HepG2 (cell line): ENCODE results near the gene CIITA. TPM values are rescaled to one million over a fixed set of nuclear protein-coding genes. Genes with fewer than 3 reads are reported as not detected.
A peak's percentile ranks its signal among the peaks of the same experiment; 100 is the strongest.

Source experiments
- ATM ChIP-seq: fragments of 450-650 bp; IDR thresholded peaks from 2 replicates; pipeline ENCODE4 v1.7.1; 2017; ENCODE audit warnings: mild to moderate bottlenecking, borderline replicate concordance
- BRD4 ChIP-seq: sonication (generic); formaldehyde crosslinking; IDR thresholded peaks from 2 replicates; pipeline ENCODE4 v1.4.0; 2020; ENCODE audit warnings: missing genetic modification reagents
- CC2D1A ChIP-seq: sonication (generic); formaldehyde crosslinking; IDR thresholded peaks from 2 replicates; pipeline ENCODE4 v1.8.1; 2023; ENCODE audit warnings: mild to moderate bottlenecking, missing genetic modification reagents
- ERF ChIP-seq: IDR thresholded peaks from 2 replicates; pipeline ENCODE4 v1.6.1; 2018; ENCODE audit warnings: missing biosample characterization, missing genetic modification reagents
- SOX6 ChIP-seq, 2 experiments: fragments of 450-650 bp in 1 of 2; sonication (generic) in 1 of 2; formaldehyde crosslinking in 1 of 2; IDR thresholded peaks; 2 replicates each; pipeline versions ENCODE4 v1.4.0 to v1.6.1; 2017 to 2020; ENCODE audit warnings: antibody characterized with exemption in 1 of 2, mild to moderate bottlenecking in 1 of 2, missing genetic modification reagents in 1 of 2
- ZFP82 ChIP-seq: sonication (generic); formaldehyde crosslinking; IDR thresholded peaks from 2 replicates; pipeline ENCODE4 v1.5.1; 2020; ENCODE audit warnings: mild to moderate bottlenecking, missing genetic modification reagents, borderline replicate concordance
- ZNF556 ChIP-seq: sonication (generic); formaldehyde crosslinking; IDR thresholded peaks from 2 replicates; pipeline ENCODE4 v1.4.0; 2020; ENCODE audit warnings: mild to moderate bottlenecking, missing genetic modification reagents, borderline replicate concordance
- ZNF652 ChIP-seq: IDR thresholded peaks from 2 replicates; pipeline ENCODE4 v1.6.1; 2016; ENCODE audit warnings: low read depth, borderline replicate concordance
- ZNF670 ChIP-seq: sonication (generic); formaldehyde crosslinking; IDR thresholded peaks from 2 replicates; pipeline ENCODE4 v1.8.0; 2022; ENCODE audit warnings: mild to moderate bottlenecking, missing genetic modification reagents, borderline replicate concordance
- ZNF775 ChIP-seq: sonication (generic); formaldehyde crosslinking; IDR thresholded peaks from 2 replicates; pipeline ENCODE4 v1.4.0; 2020; ENCODE audit warnings: missing genetic modification reagents, mild to moderate bottlenecking, moderate library complexity, borderline replicate concordance
- polyA plus RNA-seq, 8 experiments: library from polyadenylated mRNA; depleted of rRNA in 3 of 8; stranded (reverse) in 7 of 8; unstranded in 1 of 8; fragments of >200 nt; fragmentation: Illumina TruSeq in 4 of 8; extraction: Trizol in 4 of 8; gene quantifications; 2 replicates each; pipeline versions ENCODE4 v1.2.1 to v1.2.3, GENCODE V29; 2011 to 2016; ENCODE audit warnings: low read depth in 4 of 8, missing spikeins in 1 of 8, mixed read lengths in 1 of 8; ENCODE audit not compliant: insufficient read depth in 1 of 8
- total RNA-seq, 5 experiments: library from RNA; depleted of rRNA; stranded (reverse); fragments of >200 nt; fragmentation: Illumina TruSeq; extraction: Trizol; gene quantifications; 2 replicates each; pipeline ENCODE4 v1.2.3, GENCODE V29; 2016; ENCODE audit warnings: low read depth in 1 of 5
- TF ChIP-seq, protein P1 (sequence below): IDR thresholded peaks from 2 replicates; pipeline ENCODE4 v1.6.1; 2012; ENCODE audit warnings: low read length, improper control_type of control experiment
- TF ChIP-seq, protein P2 (sequence below): sonication (generic); formaldehyde crosslinking; IDR thresholded peaks from 2 replicates; pipeline ENCODE4 v1.5.0; 2020; ENCODE audit warnings: missing genetic modification reagents
- TF ChIP-seq, protein P3 (sequence below): IDR thresholded peaks from 2 replicates; pipeline ENCODE4 v1.6.1; 2016; ENCODE audit warnings: low read depth, borderline replicate concordance
- TF ChIP-seq, protein P4 (sequence below): sonication (generic); formaldehyde crosslinking; IDR thresholded peaks from 2 replicates; pipeline ENCODE4 v1.4.0; 2020; ENCODE audit warnings: mild to moderate bottlenecking, missing genetic modification reagents
- TF ChIP-seq, protein P5 (sequence below): sonication (generic); formaldehyde crosslinking; IDR thresholded peaks from 2 replicates; pipeline ENCODE4 v1.5.1; 2020; ENCODE audit warnings: mild to moderate bottlenecking, missing genetic modification reagents
- TF ChIP-seq, protein P6 (sequence below): sonication (generic); formaldehyde crosslinking; conservative IDR thresholded peaks from 2 replicates; pipeline ENCODE4 v1.4.0; 2020; ENCODE audit warnings: missing genetic modification reagents

Gene CIITA
- total and polyA plus RNA-seq, 2 of the 13 experiments (the other 11 are each of a cell fraction or from before 2014, with no cell fraction given): 0.08 to 0.09 TPM

DNA sequence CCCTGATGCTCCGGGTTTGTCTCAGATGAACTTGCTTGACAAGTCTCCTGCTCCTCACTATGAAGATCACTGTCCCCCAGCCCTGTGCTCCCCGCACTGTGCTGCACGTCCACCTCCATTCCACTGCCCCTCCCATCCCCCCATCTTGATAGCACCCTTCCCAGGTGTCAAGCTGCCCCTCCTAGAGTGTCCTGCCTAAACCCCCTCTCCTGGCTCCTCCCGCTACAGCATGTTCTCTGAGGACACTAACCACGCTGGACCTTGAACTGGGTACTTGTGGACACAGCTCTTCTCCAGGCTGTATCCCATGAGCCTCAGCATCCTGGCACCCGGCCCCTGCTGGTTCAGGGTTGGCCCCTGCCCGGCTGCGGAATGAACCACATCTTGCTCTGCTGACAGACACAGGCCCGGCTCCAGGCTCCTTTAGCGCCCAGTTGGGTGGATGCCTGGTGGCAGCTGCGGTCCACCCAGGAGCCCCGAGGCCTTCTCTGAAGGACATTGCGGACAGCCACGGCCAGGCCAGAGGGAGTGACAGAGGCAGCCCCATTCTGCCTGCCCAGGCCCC is 46.7 kb downstream of the CIITA start (continued):
- TF ChIP-seq, protein P1, sequence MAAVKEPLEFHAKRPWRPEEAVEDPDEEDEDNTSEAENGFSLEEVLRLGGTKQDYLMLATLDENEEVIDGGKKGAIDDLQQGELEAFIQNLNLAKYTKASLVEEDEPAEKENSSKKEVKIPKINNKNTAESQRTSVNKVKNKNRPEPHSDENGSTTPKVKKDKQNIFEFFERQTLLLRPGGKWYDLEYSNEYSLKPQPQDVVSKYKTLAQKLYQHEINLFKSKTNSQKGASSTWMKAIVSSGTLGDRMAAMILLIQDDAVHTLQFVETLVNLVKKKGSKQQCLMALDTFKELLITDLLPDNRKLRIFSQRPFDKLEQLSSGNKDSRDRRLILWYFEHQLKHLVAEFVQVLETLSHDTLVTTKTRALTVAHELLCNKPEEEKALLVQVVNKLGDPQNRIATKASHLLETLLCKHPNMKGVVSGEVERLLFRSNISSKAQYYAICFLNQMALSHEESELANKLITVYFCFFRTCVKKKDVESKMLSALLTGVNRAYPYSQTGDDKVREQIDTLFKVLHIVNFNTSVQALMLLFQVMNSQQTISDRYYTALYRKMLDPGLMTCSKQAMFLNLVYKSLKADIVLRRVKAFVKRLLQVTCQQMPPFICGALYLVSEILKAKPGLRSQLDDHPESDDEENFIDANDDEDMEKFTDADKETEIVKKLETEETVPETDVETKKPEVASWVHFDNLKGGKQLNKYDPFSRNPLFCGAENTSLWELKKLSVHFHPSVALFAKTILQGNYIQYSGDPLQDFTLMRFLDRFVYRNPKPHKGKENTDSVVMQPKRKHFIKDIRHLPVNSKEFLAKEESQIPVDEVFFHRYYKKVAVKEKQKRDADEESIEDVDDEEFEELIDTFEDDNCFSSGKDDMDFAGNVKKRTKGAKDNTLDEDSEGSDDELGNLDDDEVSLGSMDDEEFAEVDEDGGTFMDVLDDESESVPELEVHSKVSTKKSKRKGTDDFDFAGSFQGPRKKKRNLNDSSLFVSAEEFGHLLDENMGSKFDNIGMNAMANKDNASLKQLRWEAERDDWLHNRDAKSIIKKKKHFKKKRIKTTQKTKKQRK: no peak
- TF ChIP-seq, protein P2, sequence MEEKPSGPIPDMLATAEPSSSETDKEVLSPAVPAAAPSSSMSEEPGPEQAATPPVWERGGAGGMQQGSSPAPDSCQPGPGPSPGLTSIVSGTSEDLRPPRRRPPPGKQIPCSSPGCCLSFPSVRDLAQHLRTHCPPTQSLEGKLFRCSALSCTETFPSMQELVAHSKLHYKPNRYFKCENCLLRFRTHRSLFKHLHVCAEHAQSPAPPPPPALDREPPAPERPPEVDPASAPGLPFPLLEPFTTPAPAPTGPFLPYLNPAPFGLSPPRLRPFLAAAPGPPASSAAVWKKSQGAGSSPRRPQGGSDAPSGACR (CRISPR knock-in tag): peak; percentile 93; the same call in 1 of the 2 replicates
- TF ChIP-seq ZNF775 (CRISPR knock-in tag) (no peak), ATM (no peak), SOX6 (IDR thresholded peaks at IDR 0.05) (no peak), SOX6 (CRISPR knock-in tag; IDR thresholded peaks at IDR 0.05) (peak; percentile 71), ERF (no peak), ZNF652 (CRISPR knock-in tag) (peak; percentile 39; the same call in 1 of the 2 replicates), BRD4 (CRISPR knock-in tag) (no peak), CC2D1A (no peak; the same call in 1 of the 2 replicates), ZNF670 (no peak), ZFP82 (no peak), ZNF556 (peak; percentile 78; the same call in 1 of the 2 replicates)
- TF ChIP-seq, protein P3, sequence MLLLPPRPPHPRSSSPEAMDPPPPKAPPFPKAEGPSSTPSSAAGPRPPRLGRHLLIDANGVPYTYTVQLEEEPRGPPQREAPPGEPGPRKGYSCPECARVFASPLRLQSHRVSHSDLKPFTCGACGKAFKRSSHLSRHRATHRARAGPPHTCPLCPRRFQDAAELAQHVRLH (CRISPR knock-in tag): 0 out of 2 replicates have a peak, but pooled peaks have one; percentile 50
- TF ChIP-seq, protein P4, sequence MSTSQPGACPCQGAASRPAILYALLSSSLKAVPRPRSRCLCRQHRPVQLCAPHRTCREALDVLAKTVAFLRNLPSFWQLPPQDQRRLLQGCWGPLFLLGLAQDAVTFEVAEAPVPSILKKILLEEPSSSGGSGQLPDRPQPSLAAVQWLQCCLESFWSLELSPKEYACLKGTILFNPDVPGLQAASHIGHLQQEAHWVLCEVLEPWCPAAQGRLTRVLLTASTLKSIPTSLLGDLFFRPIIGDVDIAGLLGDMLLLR: no peak
- TF ChIP-seq, protein P5, sequence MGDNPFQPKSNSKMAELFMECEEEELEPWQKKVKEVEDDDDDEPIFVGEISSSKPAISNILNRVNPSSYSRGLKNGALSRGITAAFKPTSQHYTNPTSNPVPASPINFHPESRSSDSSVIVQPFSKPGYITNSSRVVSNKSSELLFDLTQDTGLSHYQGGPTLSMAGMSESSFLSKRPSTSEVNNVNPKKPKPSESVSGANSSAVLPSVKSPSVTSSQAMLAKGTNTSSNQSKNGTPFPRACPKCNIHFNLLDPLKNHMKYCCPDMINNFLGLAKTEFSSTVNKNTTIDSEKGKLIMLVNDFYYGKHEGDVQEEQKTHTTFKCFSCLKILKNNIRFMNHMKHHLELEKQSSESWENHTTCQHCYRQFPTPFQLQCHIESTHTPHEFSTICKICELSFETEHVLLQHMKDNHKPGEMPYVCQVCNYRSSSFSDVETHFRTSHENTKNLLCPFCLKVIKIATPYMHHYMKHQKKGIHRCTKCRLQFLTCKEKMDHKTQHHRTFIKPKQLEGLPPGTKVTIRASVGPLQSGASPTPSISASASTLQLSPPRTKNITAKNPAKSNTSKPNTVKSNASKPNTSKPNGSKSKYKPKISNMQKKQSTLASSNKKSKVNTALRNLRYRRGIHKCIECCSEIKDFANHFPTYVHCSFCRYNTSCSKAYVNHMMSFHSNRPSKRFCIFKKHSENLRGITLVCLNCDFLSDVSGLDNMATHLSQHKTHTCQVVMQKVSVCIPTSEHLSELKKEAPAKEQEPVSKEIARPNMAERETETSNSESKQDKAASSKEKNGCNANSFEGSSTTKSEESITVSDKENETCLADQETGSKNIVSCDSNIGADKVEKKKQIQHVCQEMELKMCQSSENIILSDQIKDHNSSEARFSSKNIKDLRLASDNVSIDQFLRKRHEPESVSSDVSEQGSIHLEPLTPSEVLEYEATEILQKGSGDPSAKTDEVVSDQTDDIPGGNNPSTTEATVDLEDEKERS (CRISPR knock-in tag): no peak
- TF ChIP-seq, protein P6, sequence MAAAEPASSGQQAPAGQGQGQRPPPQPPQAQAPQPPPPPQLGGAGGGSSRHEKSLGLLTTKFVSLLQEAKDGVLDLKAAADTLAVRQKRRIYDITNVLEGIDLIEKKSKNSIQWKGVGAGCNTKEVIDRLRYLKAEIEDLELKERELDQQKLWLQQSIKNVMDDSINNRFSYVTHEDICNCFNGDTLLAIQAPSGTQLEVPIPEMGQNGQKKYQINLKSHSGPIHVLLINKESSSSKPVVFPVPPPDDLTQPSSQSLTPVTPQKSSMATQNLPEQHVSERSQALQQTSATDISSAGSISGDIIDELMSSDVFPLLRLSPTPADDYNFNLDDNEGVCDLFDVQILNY (CRISPR knock-in tag): no peak
